ENCODE measurements around the gene PADI1. TPM values are rescaled to one million over a fixed set of nuclear protein-coding genes. Genes with fewer than 3 reads are reported as not detected.

PADI1 gene
- total and polyA plus RNA-seq, 4 donors, result 4.9 TPM; not detected in 3

GRCh38 chr1:17211377-17211776 lies 6.4 kb downstream of the PADI1 start:
- no peak for TF ChIP-seq CTCF (IDR thresholded peaks at IDR 0.05; ENCODE audit: low read depth, low read length, missing input control)
- TF ChIP-seq TAF1 (conservative IDR thresholded peaks at IDR 0.05), result no peak
- TF ChIP-seq ATF3 (IDR thresholded peaks at IDR 0.05), result no peak
- TF ChIP-seq YY1 (IDR thresholded peaks at IDR 0.05), result no peak
- TF ChIP-seq GABPA (IDR thresholded peaks at IDR 0.05 in 1 of 2, conservative IDR thresholded peaks at IDR 0.05 in 1 of 2), result no peak
- no peak for TF ChIP-seq RXRA (IDR thresholded peaks at IDR 0.05)
- TF ChIP-seq HNF4A (conservative IDR thresholded peaks at IDR 0.05), result no peak
- TF ChIP-seq RAD21 (IDR thresholded peaks at IDR 0.05), result no peak
- no peak for TF ChIP-seq SP1 (IDR thresholded peaks at IDR 0.05)
- TF ChIP-seq MAX (IDR thresholded peaks at IDR 0.05), result no peak
- TF ChIP-seq JUND (IDR thresholded peaks at IDR 0.05), result no peak
- TF ChIP-seq REST (IDR thresholded peaks at IDR 0.05), result no peak
- no peak for DNase-seq (ENCODE audit: low spot score)
- Histone ChIP-seq H3K36me3 (ENCODE audit: control insufficient read depth in 4 of 4, insufficient read depth in 3 of 4, low read depth in 1 of 4, low read length in 3 of 4) (no peaks in the 10 kb centered on the region), H3K9me3 (ENCODE audit: control insufficient read depth in 4 of 4, low read length in 3 of 4) (no peaks in the 10 kb centered on the region), H3K4me3 (ENCODE audit: low read depth in 1 of 3, low read length in 3 of 3) (no peak overlapping the region), H3K27ac (ENCODE audit: low read depth in 1 of 2, low read length in 2 of 2) (no peak overlapping the region), H3K4me1 (ENCODE audit: control insufficient read depth in 4 of 4, insufficient read depth in 4 of 4, low read length in 3 of 4) (peaks cover 0 to 6% (median 2%) of the 10 kb centered on the region in 4 donors), H3K9ac (ENCODE audit: low read depth in 1 of 2, low read length in 2 of 2) (no peak overlapping the region), H3K27me3 (ENCODE audit: control insufficient read depth in 4 of 4, insufficient read depth in 4 of 4, low read length in 3 of 4) (peaks cover 0 to 5% (median 1%) of the 10 kb centered on the region in 4 donors)
- 89% methylated on average over 5 of the region's 5 CpGs for WGBS

- peaks cover 0 to 5% (median 1%) of the 10 kb centered on the region in 4 donors for H3K27me3 ChIP-seq (ENCODE audit: control insufficient read depth in 4 of 4, insufficient read depth in 4 of 4, low read length in 3 of 4)
- 72% methylated on average over 10 of the region's 10 CpGs for WGBS
- no peaks in the 10 kb centered on the region for H3K36me3 ChIP-seq (ENCODE audit: control insufficient read depth in 4 of 4, insufficient read depth in 3 of 4, low read depth in 1 of 4, low read length in 3 of 4)
- H3K9ac ChIP-seq (ENCODE audit: low read depth in 1 of 2, low read length in 2 of 2), result no peak overlapping the region
- DNase-seq (ENCODE audit: low spot score), result no peak
- peaks cover 0 to 6% (median 2%) of the 10 kb centered on the region in 4 donors for H3K4me1 ChIP-seq (ENCODE audit: control insufficient read depth in 4 of 4, insufficient read depth in 4 of 4, low read length in 3 of 4)
- H3K27ac ChIP-seq (ENCODE audit: low read depth in 1 of 2, low read length in 2 of 2), result no peak overlapping the region
- H3K9me3 ChIP-seq (ENCODE audit: control insufficient read depth in 4 of 4, low read length in 3 of 4), result no peaks in the 10 kb centered on the region
- H3K4me3 ChIP-seq (ENCODE audit: low read depth in 1 of 3, low read length in 3 of 3), result no peak overlapping the region
- TF ChIP-seq REST (IDR thresholded peaks at IDR 0.05), result no peak
- no peak for TF ChIP-seq JUND (IDR thresholded peaks at IDR 0.05)
- TF ChIP-seq HNF4A (conservative IDR thresholded peaks at IDR 0.05), result no peak
- no peak for TF ChIP-seq SP1 (IDR thresholded peaks at IDR 0.05)
- TF ChIP-seq FOXA2 (IDR thresholded peaks at IDR 0.05), result no peak
- TF ChIP-seq MAX (IDR thresholded peaks at IDR 0.05), result no peak
- TF ChIP-seq YY1 (IDR thresholded peaks at IDR 0.05), result no peak
- no peak for TF ChIP-seq CTCF (IDR thresholded peaks at IDR 0.05; ENCODE audit: low read depth, low read length, missing input control)
- TF ChIP-seq RXRA (IDR thresholded peaks at IDR 0.05), result no peak
- no peak for TF ChIP-seq ZBTB33 (IDR thresholded peaks at IDR 0.05)
- no peak for TF ChIP-seq TAF1 (conservative IDR thresholded peaks at IDR 0.05)
- no peak for TF ChIP-seq HNF4G (IDR thresholded peaks at IDR 0.05)
- no peak for TF ChIP-seq GABPA (IDR thresholded peaks at IDR 0.05 in 1 of 2, conservative IDR thresholded peaks at IDR 0.05 in 1 of 2)
- TF ChIP-seq ATF3 (IDR thresholded peaks at IDR 0.05), result no peak
These were observed 7.1 kb downstream of the PADI1 start for GRCh38 chr1:17212009-17212408.

All from liver (tissue), 9 donors.